ENCODE data around the gene KRTAP1-4. TPM values are rescaled to one million over a fixed set of nuclear protein-coding genes. Genes with fewer than 3 reads are reported as not detected.
A peak's percentile ranks its signal among the peaks of the same experiment; 100 is the strongest.
"Not testable (repeated sequence)": the region's sequence is repeated elsewhere in the genome, so short reads cannot be mapped to it uniquely, and the experiment has no call there.

KRTAP1-4 gene
- polyA plus RNA-seq, 1 experiment = not detected

DNA sequence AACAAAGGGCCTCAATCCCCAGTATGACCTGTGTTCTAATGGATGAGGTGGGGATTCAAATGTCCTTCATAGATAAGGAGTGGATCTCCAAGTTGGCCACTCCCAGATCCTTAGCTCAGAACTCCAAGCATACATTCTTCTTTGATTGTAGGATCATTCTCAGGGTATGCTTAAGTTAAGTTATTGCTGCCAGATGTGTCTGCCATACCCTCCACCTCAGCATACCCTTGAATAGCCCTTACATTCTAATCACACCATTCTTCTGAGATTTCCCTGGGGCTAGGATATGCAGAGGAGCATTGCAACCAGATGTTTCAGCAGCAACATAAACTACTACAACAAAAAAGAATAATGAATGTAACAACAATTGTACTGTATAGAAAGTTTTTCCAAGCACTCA, 37.3 kb upstream of the KRTAP1-4 start:
- TF ChIP-seq, protein P1, sequence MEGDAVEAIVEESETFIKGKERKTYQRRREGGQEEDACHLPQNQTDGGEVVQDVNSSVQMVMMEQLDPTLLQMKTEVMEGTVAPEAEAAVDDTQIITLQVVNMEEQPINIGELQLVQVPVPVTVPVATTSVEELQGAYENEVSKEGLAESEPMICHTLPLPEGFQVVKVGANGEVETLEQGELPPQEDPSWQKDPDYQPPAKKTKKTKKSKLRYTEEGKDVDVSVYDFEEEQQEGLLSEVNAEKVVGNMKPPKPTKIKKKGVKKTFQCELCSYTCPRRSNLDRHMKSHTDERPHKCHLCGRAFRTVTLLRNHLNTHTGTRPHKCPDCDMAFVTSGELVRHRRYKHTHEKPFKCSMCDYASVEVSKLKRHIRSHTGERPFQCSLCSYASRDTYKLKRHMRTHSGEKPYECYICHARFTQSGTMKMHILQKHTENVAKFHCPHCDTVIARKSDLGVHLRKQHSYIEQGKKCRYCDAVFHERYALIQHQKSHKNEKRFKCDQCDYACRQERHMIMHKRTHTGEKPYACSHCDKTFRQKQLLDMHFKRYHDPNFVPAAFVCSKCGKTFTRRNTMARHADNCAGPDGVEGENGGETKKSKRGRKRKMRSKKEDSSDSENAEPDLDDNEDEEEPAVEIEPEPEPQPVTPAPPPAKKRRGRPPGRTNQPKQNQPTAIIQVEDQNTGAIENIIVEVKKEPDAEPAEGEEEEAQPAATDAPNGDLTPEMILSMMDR (IDR thresholded peaks at IDR 0.05; ENCODE audit: insufficient read depth, low read depth, low read length) = no peak
- Histone ChIP-seq H3K36me3 (ENCODE audit: control insufficient read depth, insufficient read depth, low read length) (no peaks in the 10 kb centered on the region), H3K4me3 (ENCODE audit: low read depth, low read length) (no peak overlapping the region), H3K27me3 (ENCODE audit: control insufficient read depth, insufficient read depth, low read length) (no peaks in the 10 kb centered on the region)
- DNase-seq (ENCODE audit: low read depth) = peak; percentile 62
- ChIA-PET POLR2A (no interaction called here), CTCF (interaction anchor here (1.6 to 2.2 kb wide), 3 partner anchors 158 to 581 kb away, joined by 6 to 9 read pairs (median 8); no protein-coding TSS in a partner anchor)

DNA sequence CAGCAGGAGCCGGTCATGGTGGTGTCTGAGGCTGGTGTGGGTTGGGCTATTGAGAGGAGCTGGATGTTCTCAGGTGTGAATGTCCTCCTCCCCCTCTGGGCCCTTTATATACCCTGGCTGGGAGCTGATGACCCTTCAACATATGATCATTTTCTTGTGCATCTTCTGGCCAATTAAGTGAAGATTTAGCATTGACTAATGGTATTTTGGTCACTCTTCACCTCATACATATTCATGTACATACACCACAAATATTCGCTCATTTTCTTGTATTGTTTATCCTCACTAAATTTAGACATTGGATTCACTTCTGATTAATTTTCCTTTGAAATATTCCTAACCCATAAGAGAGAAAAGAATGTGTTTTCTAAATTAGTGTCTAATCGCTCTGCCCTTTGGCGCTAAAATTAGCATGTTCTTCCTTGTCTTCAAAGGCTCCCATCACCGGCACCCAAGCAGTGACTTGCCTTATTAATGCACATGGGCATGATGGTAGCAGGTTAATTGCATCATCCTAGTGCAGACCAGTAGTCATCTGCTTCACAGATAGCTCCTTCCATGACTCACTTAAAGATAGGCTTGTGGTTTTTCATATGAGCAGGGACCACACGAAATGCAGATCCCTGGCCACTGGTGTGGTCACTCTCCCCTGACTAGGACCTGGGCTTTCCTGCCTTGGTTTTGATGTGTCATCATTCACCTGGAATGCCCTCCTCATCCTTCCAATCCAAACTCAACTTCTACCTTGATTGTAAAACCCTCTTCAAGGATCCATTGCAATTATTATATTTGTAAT, 36.0 kb upstream of the KRTAP1-4 start, which contains the start of gene KRTAP2-4:
Gene KRTAP2-4, minus strand, starts transcription at position 51 of the 796 bp plus-strand sequence. Its CDS starts 34 bp downstream, at position 17.
- CTCF ChIA-PET = interaction anchor here (1.6 to 2.0 kb wide), 2 partner anchors 18 to 157 kb away, joined by 3 to 8 read pairs; no protein-coding TSS in a partner anchor
- H3K4me3 ChIP-seq (ENCODE audit: low read depth, low read length) = no peak within 1 kb of the TSS

DNA sequence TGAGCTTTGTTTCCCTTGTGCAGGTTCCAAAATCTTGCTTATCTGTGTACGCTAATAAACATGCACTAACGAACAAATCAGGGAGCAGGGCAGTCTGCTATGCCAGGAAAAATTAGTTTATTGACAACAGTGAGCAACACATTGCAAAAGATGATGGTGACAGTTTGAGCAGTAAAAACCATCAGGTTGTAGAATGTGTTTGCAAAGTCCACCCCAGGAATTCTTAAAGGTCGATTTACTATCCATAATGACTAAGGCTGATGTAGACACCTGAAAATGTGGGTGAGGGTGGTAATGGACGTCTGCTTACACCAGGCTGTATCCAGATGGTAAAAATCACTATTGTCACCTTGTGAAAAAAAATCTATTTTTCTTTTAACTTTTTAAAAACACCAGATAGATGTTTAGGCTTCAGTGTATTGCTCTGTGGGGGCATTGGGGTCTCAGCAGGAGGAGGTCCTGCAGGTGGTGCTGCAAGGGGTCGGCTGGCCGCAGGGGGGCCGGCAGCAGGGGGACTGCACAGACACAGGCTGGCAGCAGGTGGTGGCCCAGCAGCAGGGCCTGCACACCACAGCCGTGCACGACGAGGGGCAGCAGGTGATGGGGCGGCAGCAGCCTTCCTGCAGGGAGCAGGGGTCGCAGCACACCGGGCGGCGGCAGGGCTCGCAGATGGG, 35.2 kb upstream of the KRTAP1-4 start:
- CTCF ChIA-PET = interaction anchor here (1.6 to 1.7 kb wide), 2 partner anchors 17 to 155 kb away, joined by 3 to 7 read pairs; no protein-coding TSS in a partner anchor
- H3K36me3 ChIP-seq (ENCODE audit: control insufficient read depth, insufficient read depth, low read length); DNase-seq (ENCODE audit: low read depth); H3K4me3 ChIP-seq (ENCODE audit: low read depth, low read length); H3K27me3 ChIP-seq (ENCODE audit: control insufficient read depth, insufficient read depth, low read length): not testable (repeated sequence)
- POLR2A ChIA-PET = interaction anchor here (0.5 kb wide), 1 partner anchor 39 kb away, joined by 3 read pairs; no protein-coding TSS in a partner anchor

More for the DNA sequence above, 36.0 kb upstream of the KRTAP1-4 start, which contains the start of gene KRTAP2-4:
- DNase-seq (ENCODE audit: low read depth) = peak; percentile 83
- no peaks in the 10 kb centered on the region for H3K27me3 ChIP-seq (ENCODE audit: control insufficient read depth, insufficient read depth, low read length)
- POLR2A ChIA-PET = no interaction called here
- TF ChIP-seq, protein P1 (IDR thresholded peaks at IDR 0.05; ENCODE audit: insufficient read depth, low read depth, low read length) = no peak
- H3K36me3 ChIP-seq (ENCODE audit: control insufficient read depth, insufficient read depth, low read length) = no peaks in the 10 kb centered on the region

DNA sequence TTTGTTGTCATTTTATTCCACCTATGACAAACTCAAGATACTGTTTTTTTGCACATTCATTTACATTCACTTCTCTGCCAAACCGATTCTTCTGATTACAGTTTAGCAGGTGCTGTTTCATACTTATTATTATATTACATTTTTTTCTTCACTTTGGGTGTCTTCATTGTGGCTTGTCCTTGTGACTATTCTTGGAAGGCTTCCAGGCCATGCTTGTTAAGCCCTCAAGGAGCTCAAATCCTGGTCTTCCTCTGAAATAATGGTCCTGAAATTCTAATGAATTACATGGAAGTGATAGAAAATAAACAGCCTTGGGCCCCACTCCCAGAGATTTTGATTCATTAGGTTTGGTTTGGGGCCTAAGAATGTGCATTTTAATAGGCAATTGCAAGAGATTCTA, 34.3 kb upstream of the KRTAP1-4 start:
- Histone ChIP-seq H3K27me3 (ENCODE audit: control insufficient read depth, insufficient read depth, low read length) (no peaks in the 10 kb centered on the region), H3K36me3 (ENCODE audit: control insufficient read depth, insufficient read depth, low read length) (no peaks in the 10 kb centered on the region), H3K4me3 (ENCODE audit: low read depth, low read length) (no peak overlapping the region)
- POLR2A ChIA-PET = interaction anchor here (0.5 kb wide), 1 partner anchor 38 kb away, joined by 3 read pairs; no protein-coding TSS in a partner anchor
- DNase-seq (ENCODE audit: low read depth) = no peak
- TF ChIP-seq, protein P1 (IDR thresholded peaks at IDR 0.05; ENCODE audit: insufficient read depth, low read depth, low read length) = no peak
- CTCF ChIA-PET = interaction anchor here (0.6 to 1.7 kb wide), 3 partner anchors 107 to 259 kb away, joined by 3 to 7 read pairs (median 4); no protein-coding TSS in a partner anchor

DNA sequence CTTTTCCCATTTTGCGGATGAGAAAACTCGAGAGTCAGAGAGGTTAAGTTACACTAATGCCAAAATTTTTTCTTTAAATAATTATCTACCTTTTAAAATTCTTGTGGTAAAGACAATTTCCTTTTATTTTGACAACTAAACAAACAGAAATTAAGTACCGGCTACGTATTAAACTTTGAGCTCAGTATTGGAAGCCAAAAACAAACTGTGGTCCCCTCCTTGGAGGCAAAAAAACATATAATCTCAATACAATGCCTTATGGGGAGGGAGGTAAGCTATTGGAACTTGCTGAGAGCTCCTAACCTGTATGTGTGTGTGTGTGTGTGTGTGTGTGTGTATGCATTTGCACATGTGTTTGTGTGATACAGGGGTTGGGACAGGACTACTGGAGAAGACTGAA, 33.5 kb upstream of the KRTAP1-4 start:
- ChIA-PET CTCF (interaction anchor here (0.6 to 1.7 kb wide), 3 partner anchors 16 to 260 kb away, joined by 3 to 7 read pairs (median 4); no protein-coding TSS in a partner anchor), POLR2A (no interaction called here)
- TF ChIP-seq, protein P1 (IDR thresholded peaks at IDR 0.05; ENCODE audit: insufficient read depth, low read depth, low read length) = no peak
- no peaks in the 10 kb centered on the region for H3K27me3 ChIP-seq (ENCODE audit: control insufficient read depth, insufficient read depth, low read length)
- no peak for DNase-seq (ENCODE audit: low read depth)
- no peaks in the 10 kb centered on the region for H3K36me3 ChIP-seq (ENCODE audit: control insufficient read depth, insufficient read depth, low read length)
- H3K4me3 ChIP-seq (ENCODE audit: low read depth, low read length) = no peak overlapping the region
